HL-60/S4 treated with phorbol 12-myristate 13-acetate at 8.2 ng/mL for 4 days and 3 days (cell line): ENCODE measurements around the gene KPRP.

ENCODE experiments used
- in situ Hi-C: fragments of 300-500 bp; cut with MboI; formaldehyde crosslinking; loops from 2 replicates; pipeline ENCODE4 v1.15.0; 2022; ENCODE audit warnings: low sequenced_read_pairs

Gene KPRP

DNA sequence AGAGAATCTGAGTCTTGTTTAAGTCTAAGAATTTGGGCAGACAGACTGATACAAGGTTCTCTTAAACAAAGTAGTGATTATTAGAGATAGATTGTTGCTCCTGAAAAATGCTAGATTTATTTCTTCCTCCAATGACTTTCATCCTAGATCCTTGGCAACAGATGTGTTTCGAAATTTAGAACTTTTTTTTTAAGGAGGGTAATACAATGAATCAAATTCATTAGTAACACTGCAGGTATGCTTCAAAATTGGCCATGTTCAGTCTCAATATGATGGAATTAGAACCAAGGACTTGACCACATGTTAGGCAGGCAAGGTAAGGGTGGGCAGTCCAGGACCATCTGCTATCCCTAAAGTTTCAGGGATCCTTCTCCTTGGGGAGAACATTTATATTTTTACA is 12.6 kb downstream of the KPRP start:
- in situ Hi-C loops = no loop called here

DNA sequence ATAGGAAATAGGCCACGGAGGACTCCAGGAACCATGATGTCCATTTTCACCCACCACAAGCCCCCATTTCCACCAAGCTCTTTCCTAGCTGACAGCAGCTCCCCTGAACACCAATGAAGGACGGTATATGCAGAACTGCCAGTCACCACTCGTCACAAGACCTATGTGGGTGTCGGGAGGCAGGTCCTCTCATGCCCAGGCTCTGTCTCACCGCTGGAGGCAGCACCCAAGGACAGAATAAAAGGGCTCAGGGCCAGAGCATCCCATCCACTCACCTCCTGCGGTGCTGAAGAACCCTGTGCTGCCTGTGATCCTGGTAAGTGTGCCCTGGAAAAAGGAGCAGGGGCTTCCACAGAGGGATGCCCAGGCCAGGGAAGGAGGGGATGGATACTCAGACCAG is 17.1 kb downstream of the KPRP start, which contains the start of gene LCE1F:
LCE1F (plus strand) TSS at position 266 of the 400 bp plus-strand sequence. CDS start 1,232 bp downstream, outside the sequence.
- in situ Hi-C loops = no loop called here

DNA sequence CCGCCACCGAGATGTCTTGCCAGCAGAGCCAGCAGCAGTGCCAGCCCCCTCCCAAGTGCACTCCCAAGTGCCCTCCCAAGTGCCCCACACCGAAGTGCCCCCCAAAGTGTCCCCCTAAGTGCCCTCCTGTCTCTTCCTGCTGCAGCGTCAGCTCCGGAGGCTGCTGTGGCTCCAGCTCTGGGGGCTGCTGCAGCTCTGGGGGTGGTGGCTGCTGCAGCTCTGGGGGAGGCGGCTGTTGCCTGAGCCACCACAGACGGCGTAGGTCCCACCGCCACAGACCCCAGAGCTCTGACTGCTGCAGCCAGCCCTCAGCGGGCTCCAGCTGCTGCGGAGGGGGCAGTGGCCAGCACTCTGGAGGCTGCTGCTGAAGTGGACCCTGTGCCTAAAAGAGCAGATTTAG is 18.5 kb downstream of the KPRP start:
- in situ Hi-C loops = no loop called here

DNA sequence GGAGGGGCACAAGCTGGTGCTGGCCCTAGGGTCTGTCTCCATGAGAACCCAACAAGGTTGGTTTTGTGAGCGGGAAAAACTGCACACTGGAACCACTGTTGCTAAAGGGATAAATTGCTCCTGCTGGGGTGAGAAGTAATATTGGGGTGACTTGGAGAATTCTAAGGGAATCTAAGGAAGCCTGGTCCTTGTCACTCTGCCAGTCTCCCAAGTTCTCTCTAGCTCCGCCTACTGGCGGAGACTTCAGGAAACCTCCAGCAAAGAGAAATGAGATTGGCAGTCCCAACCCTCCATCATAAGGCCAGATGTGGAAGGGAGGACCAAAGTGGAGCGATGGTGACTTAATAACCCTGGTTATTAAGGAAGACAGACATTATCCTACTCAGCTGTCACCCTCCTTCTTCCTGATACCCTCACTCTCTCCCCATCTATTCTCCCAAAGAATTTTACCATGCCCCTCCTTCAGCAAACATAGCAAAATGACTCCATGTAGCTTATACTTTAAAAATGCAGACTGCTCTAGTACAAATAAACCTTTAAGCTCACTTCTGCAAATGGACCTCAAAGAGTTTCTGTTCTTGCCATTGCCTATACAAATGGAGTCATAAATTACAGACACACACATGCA is 19.8 kb downstream of the KPRP start:
- in situ Hi-C loops = no loop called here

DNA sequence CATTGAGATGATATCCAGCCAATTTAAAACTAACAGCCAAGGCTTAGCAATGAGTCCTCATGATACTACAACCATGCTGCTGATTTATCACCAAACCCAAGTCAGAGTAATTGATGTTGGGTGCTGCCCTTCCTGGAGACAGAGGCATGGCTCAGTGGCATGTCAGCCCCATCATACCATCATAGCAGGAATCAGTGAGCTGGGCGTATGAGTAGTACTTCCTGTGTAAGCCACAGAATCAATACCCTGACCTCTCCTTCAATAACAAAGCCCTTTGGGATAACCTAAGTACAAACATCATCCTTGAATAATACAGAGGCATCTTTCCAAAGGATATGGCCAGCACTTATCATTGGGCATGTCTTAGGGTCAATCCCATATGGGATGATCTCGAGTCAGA is 25.3 kb downstream of the KPRP start:
- in situ Hi-C loops = no loop called here

DNA sequence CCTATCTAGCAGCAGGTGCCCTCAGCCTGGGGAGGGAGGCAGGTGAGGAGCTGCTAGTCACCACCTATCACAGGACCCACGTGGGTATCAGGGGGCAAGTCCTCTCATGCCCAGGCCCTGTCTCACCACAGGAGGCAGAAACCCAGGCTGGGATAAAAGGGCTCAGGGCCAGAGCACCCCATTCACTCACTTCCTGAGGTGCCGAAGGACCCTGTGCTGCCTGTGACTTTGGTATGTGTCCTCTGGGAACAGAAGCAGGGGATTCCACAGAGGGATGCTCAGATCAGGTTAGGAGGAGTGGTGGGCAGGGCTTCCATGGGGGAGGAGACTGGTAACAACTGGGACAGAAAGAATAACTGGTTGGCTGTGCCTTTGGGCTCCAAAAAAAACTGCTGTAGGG is 28.3 kb downstream of the KPRP start, which contains the start of gene LCE1E:
LCE1E (plus strand) TSS at position 181 of the 400 bp plus-strand sequence. CDS start 1,043 bp downstream, outside the sequence.
- in situ Hi-C loops = no loop called here

DNA sequence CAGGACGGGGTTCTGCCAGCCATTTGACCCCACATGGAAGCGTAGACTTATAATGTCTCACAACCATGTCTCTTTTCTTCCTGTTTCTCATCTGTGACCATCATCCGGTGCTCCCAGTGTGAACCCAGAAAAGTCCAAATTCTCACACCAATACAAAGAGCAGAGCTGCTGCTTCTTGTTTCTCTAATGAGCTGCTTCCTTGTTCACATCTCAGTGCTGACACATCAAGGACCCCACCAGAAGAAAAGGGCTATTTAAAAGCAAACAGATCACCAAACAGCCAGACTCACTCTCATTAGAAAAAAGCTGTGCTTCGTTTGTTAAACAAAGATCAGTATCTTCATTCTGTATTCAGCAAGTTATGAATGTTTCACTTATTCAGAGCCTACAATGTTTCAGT is 37.9 kb downstream of the KPRP start:
- in situ Hi-C loops = no loop called here

DNA sequence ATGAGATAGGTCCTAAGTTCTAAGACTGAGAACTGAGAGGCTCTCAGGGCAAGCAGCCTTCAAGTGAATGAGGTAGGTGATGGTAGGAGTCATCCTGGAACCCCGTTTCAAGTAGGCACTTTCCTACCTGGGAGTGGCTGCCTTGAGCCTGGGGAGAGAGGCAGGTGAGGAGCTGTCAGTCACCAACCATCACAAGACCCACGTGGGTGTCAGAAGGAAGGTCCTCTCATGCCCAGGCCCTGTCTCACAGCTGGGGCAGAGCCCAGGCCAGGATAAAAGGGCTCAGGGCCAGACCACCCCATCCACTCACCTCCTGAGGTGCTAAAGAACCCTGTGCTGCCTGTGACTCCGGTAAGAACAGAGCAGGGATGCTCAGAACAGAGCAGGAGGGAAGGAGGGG is 38.6 kb downstream of the KPRP start, which contains the start of gene LCE1D:
LCE1D (plus strand) TSS at position 301 of the 400 bp plus-strand sequence. CDS start 1,074 bp downstream, outside the sequence.
- in situ Hi-C loops = no loop called here

DNA sequence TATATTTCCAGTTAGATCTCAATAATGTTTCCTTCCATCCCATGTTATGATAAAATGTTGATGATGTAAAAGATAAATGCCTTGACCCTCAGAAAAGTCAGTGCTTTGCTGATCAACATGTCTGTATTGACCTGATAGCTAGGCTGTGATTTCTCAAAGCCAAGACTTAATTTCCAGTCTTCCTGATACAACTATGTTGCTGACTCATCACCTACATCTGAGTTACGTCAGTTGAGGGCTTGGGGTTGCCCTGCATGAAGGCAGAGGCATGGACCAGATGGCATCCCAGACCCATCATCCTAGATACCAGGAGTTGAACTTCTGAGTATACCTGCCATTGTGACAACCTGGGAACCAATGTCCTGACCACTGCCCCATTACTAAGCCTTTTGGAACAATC is 43.5 kb downstream of the KPRP start:
- in situ Hi-C loops = no loop called here

DNA sequence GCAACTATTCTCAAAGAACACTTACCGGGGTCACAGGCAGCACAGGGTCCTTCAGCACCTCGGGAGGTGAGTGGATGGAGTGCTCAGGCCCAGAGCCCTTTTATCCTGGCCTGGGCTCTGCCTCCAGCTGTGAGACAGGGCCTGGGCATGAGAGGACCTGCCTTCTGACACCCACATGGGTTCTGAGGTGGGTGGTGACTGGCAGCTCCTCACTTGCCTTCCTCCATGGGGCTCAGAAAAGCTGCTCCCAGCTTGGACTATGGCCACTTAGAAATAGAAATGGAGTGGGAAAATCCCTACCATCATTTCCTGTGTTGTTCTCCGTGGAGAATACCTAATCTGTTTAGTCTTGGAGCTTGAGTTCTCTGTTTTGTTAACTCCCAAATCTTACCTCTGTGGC is 48.8 kb downstream of the KPRP start, which contains the start of gene LCE1C:
LCE1C (minus strand) TSS at position 76 of the 400 bp plus-strand sequence. CDS start 1,173 bp downstream, outside the sequence.
- in situ Hi-C loops = no loop called here

DNA sequence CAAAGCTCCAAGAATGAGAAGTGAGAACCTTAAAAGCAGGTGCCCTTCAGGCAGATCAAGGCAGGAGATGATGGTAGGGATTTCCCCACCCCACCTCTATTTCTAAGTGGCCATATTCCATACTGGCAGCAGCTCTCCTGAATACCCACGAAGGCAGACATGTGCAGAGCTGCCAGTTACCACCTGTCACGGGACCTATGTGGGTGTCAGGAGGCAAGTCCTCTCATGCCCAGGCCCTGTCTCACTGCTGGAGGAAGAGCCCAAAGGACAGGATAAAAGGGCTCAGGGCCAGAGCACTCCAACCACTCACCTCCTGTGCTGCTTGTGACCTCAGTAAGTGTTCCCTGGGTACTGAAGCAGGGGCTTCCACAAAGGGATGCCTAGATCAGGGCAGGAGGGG is 53.2 kb downstream of the KPRP start:
- in situ Hi-C loops = no loop called here
